ENCODE measurements around the gene ABL2. TPM values are rescaled to one million over a fixed set of nuclear protein-coding genes. Genes with fewer than 3 reads are reported as not detected.

The ABL2 gene
- total and polyA plus RNA-seq, 2 donors (not counting 3 experiments of a cell fraction or from before 2014, with no cell fraction given) = 41.8 to 158 TPM

- H3K9me3 ChIP-seq (replicated peaks; ENCODE audit: control insufficient read depth, insufficient read depth, low read length) = no peaks in the 10 kb centered on the region
- H3K4me2 ChIP-seq (ENCODE audit: insufficient read depth, low read length) = no peak overlapping the region
- dilution Hi-C loops (cut with MboI; ENCODE audit: extremely low pct_ligation_motif_present, low sequenced_read_pairs) = no loop called here
- H3K79me2 ChIP-seq (ENCODE audit: control insufficient read depth, insufficient read depth, low read length) = peaks cover 80% of the 10 kb centered on the region
- H3K4me3 ChIP-seq (replicated peaks in 1 of 3; ENCODE audit: insufficient read depth in 1 of 3, low read depth in 1 of 3, low read length in 3 of 3) = no peak overlapping the region
- intact Hi-C loops (cut with micrococcal nuclease) = loop anchor here (1.0 kb wide), 3 partner anchors 74 to 246 kb away; no protein-coding TSS in a partner anchor
- CTCF ChIA-PET = interaction anchor here (0.5 to 2.7 kb wide), 27 partner anchors 9 to 694 kb away, joined by 3 to 54 read pairs (median 5); partner anchors contain the start of genes ABL2, AXDND1 and SOAT1
- peaks cover 8% of the 10 kb centered on the region for H3K4me1 ChIP-seq (ENCODE audit: control insufficient read depth, extremely low read depth, insufficient read depth, low read length)
- peaks cover 12% of the 10 kb centered on the region for H4K20me1 ChIP-seq (replicated peaks; ENCODE audit: control insufficient read depth, extremely low read depth, insufficient read depth, low read length)
- BruUV-seq (replicated peaks) = no TSS peak
- no peak for TF ChIP-seq POLR2A (IDR thresholded peaks at IDR 0.05; ENCODE audit: low read depth, low read length)
- TF ChIP-seq CTCF (IDR thresholded peaks at IDR 0.05; ENCODE audit: extremely low read depth in 1 of 2, insufficient read depth in 1 of 2, low read depth in 1 of 2, low read length in 2 of 2) = no peak
- TF ChIP-seq POLR2AphosphoS5 (IDR thresholded peaks at IDR 0.05; ENCODE audit: insufficient read depth, low read depth, low read length) = no peak
- no peak for TF ChIP-seq MYC (IDR thresholded peaks at IDR 0.05; ENCODE audit: low read depth, low read length)
- no peak for TF ChIP-seq FOS (IDR thresholded peaks at IDR 0.05; ENCODE audit: borderline replicate concordance, insufficient read depth, low read length)
- no peak for TF ChIP-seq JUN (IDR thresholded peaks at IDR 0.05; ENCODE audit: borderline replicate concordance, insufficient read depth, insufficient read length, low read depth)
- TF ChIP-seq MAX (IDR thresholded peaks at IDR 0.05; ENCODE audit: insufficient read depth, insufficient read length) = no peak
- TF ChIP-seq EZH2 (IDR thresholded peaks at IDR 0.05; ENCODE audit: borderline replicate concordance, low read depth, low read length, severe bottlenecking) = no peak
- TF ChIP-seq GATA2 (IDR thresholded peaks at IDR 0.05; ENCODE audit: insufficient read depth, insufficient read length, low read depth, low read length) = no peak
- no peak for FAIRE-seq
- POLR2A ChIA-PET = interaction anchor here (0.6 kb wide), 1 partner anchor 21 kb away, joined by 4 read pairs; no protein-coding TSS in a partner anchor
- H3K9me1 ChIP-seq (replicated peaks; ENCODE audit: control insufficient read depth, extremely low read depth, insufficient read depth, low read length) = no peaks in the 10 kb centered on the region
- H3K27ac ChIP-seq (ENCODE audit: insufficient read depth, low read depth, low read length) = no peak overlapping the region
- DNase-seq (ENCODE audit: low read depth, low spot score) = no peak
- H3K27me3 ChIP-seq (ENCODE audit: control insufficient read depth in 2 of 2, insufficient read depth in 2 of 2, low read length in 2 of 2) = no peaks in the 10 kb centered on the region
- H3K36me3 ChIP-seq (ENCODE audit: control insufficient read depth in 2 of 2, extremely low read depth in 1 of 2, insufficient read depth in 2 of 2, low read length in 2 of 2) = peaks cover 45 to 46% of the 10 kb centered on the region in 2 experiments
- H3K9ac ChIP-seq (replicated peaks; ENCODE audit: extremely low read depth, insufficient read depth, low read length) = no peak overlapping the region
- no peak overlapping the region for H2AFZ ChIP-seq (ENCODE audit: low read depth, low read length)
These were observed 108.7 kb downstream of the ABL2 start for GRCh38 chr1:179120736-179121135.

Measured in endothelial cell of umbilical vein (primary cell).